T-helper 2 cell treated with Interferon-gamma antibody and Interleukin-4, amounts not matched to agents 100 ng/mL and 5 ng/mL, for 36 hours (primary cell): ENCODE data around the gene CCS. TPM values are rescaled to one million over a fixed set of nuclear protein-coding genes. Genes with fewer than 3 reads are reported as not detected.
"Not testable (repeated sequence)": the region's sequence is repeated elsewhere in the genome, so short reads cannot be mapped to it uniquely, and the experiment has no call there.

Experiments used
- intact Hi-C: fragments of 100-400 bp; cut with micrococcal nuclease; formaldehyde crosslinking; loops from one replicate; pipeline ENCODE4 v1.15.1; 2023
- total RNA-seq: library from RNA; stranded (reverse); gene quantifications from 2 replicates; pipeline ENCODE4 v1.2.3, GENCODE V29; 2022

Gene CCS
- 29.1 and 34.4 TPM in 2 replicates for total RNA-seq

- intact Hi-C loops = loop anchor here (1.0 to 10.0 kb wide), 6 partner anchors 13 to 362 kb away; partner anchors contain the start of genes ACTN3, PC, RBM14 and RBM4
These were observed at the start of gene CCS, which contains the start of gene CCDC87 for GRCh38 chr11:66592457-66593302. CCS (plus strand) TSS chr11:66593185; CDS start chr11:66593262, 77 bp downstream. CCDC87 (minus strand) TSS chr11:66593063; CDS start chr11:66593015, 48 bp downstream.

- intact Hi-C loops = no loop called here
These were observed 49.5 kb upstream of the CCS start for GRCh38 chr11:66543263-66544107.

- intact Hi-C loops = not testable (repeated sequence)
These were observed 48.0 kb upstream of the CCS start for GRCh38 chr11:66544952-66545351.

- intact Hi-C loops = loop anchor here (1.0 kb wide), 3 partner anchors 47 to 131 kb away; partner anchors contain the start of genes CCDC87, CCS, DPP3 and RBM4B
These were observed 47.2 kb upstream of the CCS start, which contains the start of gene ZDHHC24 for GRCh38 chr11:66545701-66546367. ZDHHC24 (minus strand) TSS chr11:66546048; CDS start chr11:66546003, 45 bp downstream.

GRCh38 chr11:66546368-66546965 is 46.5 kb upstream of the CCS start, which contains the start of gene ACTN3:
ACTN3 (plus strand) TSS chr11:66546903; CDS start chr11:66546938, 35 bp downstream.
- intact Hi-C loops = loop anchor here (1.0 kb wide), 3 partner anchors 47 to 131 kb away; partner anchors contain the start of genes CCDC87, CCS, DPP3 and RBM4B

- intact Hi-C loops = loop anchor here (1.0 kb wide), 3 partner anchors 46 to 130 kb away; partner anchors contain the start of genes CCDC87, CCS, DPP3 and RBM4B
These were observed 45.9 kb upstream of the CCS start for GRCh38 chr11:66546966-66547661.

- intact Hi-C loops = no loop called here
These were observed 45.3 kb upstream of the CCS start for GRCh38 chr11:66547662-66548009.

GRCh38 chr11:66548041-66548440 is 44.9 kb upstream of the CCS start:
- intact Hi-C loops = no loop called here

- intact Hi-C loops = no loop called here
These were observed 44.0 kb upstream of the CCS start for GRCh38 chr11:66548774-66549630.

GRCh38 chr11:66549696-66550095 is 43.3 kb upstream of the CCS start:
- intact Hi-C loops = no loop called here

GRCh38 chr11:66550887-66551286 is 42.1 kb upstream of the CCS start:
- intact Hi-C loops = no loop called here

- intact Hi-C loops = no loop called here
These were observed 38.4 kb upstream of the CCS start for GRCh38 chr11:66554602-66555001.

- intact Hi-C loops = no loop called here
These were observed 37.6 kb upstream of the CCS start for GRCh38 chr11:66555416-66555815.

GRCh38 chr11:66556086-66556485 is 36.9 kb upstream of the CCS start:
- intact Hi-C loops = no loop called here

GRCh38 chr11:66557733-66558326 is 35.2 kb upstream of the CCS start:
- intact Hi-C loops = no loop called here

- intact Hi-C loops = no loop called here
These were observed 33.7 kb upstream of the CCS start for GRCh38 chr11:66559142-66559865.

GRCh38 chr11:66559866-66560676 is 32.9 kb upstream of the CCS start:
- intact Hi-C loops = no loop called here
